Fibroblast of lung (primary cell): Measurements from ENCODE around the gene DNMT1.

Source experiments
- CTCF ChIP-seq, 2 donors: IDR thresholded peaks in 1 of 2; conservative IDR thresholded peaks in 1 of 2; 1 replicate in 1 of 2; 2 replicates in 1 of 2; pipeline ENCODE4 v1.5.1; 2011 to 2012; ENCODE audit warnings: low read length in 2 of 2, control low read depth in 1 of 2, inconsistent platforms in 1 of 2, low read depth in 1 of 2, mild to moderate bottlenecking in 1 of 2
- EZH2 ChIP-seq: IDR thresholded peaks from 2 replicates; pipeline ENCODE4 v1.5.1; 2012; ENCODE audit warnings: low read length, control low read depth, mild to moderate bottlenecking; ENCODE audit errors: missing control alignments

DNA sequence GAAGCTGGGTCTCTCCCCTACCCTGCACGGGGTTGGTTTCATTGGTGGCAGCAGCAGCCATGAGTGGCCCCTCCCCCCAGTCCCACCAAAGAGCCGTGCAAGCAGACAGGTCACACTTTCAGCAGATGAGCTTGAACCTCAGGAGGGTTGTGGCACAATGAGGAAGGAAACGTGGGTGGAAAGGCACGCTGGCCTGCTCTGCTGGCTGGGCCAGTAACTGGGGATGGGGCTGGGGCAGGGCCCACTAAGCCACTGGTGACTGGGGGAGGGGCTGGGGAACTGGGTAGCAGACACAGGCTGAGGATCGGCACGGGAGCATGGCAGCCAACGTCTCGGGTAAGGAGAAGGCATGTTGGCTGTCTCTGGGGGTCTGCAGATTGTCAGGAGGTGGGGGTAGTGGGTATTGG lies 83.3 kb downstream of the DNMT1 start, which contains the start of gene P2RY11:
- TF ChIP-seq CTCF (conservative IDR thresholded peaks at IDR 0.05 in 1 of 2, IDR thresholded peaks at IDR 0.05 in 1 of 2; ENCODE audit: low read depth in 1 of 2, low read length in 2 of 2) (no peak), EZH2 (no peak)
